Measurements from ENCODE around the gene TMPRSS2.
A peak's percentile ranks its signal among the peaks of the same experiment; 100 is the strongest.
"Not testable (repeated sequence)": the region's sequence is repeated elsewhere in the genome, so short reads cannot be mapped to it uniquely, and the experiment has no call there.

TMPRSS2 gene

DNA sequence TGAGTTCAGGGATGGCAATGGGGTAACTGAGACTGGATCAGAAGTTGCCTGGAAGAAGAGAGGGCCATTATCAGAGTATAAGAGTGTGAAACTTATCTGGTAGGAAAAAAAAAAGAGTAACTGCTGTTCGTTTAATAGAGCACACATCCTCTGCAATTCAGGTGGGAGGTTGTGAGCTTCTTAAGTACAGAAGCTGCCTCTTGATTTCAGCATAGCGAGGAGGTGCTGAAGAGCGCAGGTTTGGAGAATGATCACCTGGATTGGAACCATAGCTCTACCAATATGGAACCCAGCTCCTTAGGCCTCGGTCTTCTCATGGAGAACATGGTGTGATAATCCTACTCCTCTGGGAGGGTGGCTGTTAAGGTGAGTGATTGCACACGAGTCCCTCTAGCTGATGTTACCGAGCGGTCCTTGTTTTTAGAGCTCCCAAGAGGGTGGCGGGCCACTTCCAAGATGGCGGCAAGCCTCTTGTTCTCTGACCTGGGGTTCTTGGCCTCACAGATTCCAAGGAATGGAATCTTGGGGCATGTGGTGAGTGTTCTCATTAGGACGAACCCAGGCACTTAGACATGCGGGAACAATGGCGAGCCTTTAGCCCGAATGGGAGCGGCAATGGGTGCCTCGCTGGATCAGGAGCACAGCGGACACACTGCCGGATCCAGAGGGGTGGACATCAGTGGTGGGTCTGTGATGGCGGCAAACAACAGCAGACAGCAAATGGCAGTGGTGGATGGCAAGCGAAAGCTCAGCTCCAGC, 85.2 kb downstream of the TMPRSS2 start:
- no peak for DNase-seq

- not testable (repeated sequence) for DNase-seq
Observed at GRCh38 chr21:41420998-41421397, 87.0 kb downstream of the TMPRSS2 start.

DNA sequence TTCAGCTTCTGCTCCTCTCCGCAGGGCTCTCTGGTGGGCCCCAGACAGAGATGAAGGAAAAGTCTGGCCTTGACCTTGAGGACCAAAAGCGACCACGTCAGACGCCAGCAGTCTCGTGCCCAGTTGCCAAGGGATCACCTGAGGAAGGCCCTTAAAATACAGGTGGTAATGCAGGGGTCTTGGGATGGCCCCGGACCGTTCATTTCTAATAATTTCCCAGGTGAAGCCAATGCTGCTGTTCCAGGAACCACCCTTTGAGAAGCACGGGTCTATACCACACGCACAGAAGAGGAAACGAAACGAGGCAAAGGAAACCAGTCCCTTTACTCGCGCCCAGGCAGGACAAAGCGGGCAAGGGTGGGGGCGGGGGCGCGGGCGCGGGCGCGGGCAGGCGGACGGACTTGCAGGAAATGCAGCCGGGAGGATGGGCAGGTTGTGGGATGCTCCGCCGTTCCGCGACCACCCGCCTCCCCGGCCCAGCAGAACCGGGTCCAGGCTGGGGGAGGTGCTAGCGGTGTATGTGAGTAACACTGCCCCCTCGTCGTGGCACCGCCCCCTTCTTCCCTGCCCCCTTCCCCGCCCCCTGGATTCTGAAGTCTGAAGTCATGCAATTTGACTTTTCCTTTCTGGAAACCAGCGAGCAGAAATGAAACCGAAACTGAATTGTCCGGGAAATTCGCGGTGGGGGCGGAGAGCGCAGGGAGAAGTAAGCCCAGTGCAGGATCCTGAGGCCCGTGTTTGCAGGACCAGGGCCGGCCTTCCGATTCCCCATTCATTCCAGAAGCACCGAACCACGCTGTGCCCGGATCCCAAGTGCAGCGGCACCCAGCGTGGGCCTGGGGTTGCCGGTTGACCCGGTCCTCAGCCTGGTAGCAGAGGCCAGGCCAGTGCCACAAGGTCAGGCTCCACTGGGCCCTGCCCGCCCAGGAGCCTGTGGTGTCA, 87.8 kb downstream of the TMPRSS2 start:
- peak; percentile 93 for DNase-seq

GRCh38 chr21:41418956-41419680, 88.8 kb downstream of the TMPRSS2 start:
- DNase-seq, result no peak

GRCh38 chr21:41418393-41418792, 89.6 kb downstream of the TMPRSS2 start:
- no peak for DNase-seq

GRCh38 chr21:41417505-41417904, 90.5 kb downstream of the TMPRSS2 start:
- not testable (repeated sequence) for DNase-seq

Data from OCI-M1 (cell line).